ENCODE results near the gene GABRB1.

GABRB1 gene

DNA sequence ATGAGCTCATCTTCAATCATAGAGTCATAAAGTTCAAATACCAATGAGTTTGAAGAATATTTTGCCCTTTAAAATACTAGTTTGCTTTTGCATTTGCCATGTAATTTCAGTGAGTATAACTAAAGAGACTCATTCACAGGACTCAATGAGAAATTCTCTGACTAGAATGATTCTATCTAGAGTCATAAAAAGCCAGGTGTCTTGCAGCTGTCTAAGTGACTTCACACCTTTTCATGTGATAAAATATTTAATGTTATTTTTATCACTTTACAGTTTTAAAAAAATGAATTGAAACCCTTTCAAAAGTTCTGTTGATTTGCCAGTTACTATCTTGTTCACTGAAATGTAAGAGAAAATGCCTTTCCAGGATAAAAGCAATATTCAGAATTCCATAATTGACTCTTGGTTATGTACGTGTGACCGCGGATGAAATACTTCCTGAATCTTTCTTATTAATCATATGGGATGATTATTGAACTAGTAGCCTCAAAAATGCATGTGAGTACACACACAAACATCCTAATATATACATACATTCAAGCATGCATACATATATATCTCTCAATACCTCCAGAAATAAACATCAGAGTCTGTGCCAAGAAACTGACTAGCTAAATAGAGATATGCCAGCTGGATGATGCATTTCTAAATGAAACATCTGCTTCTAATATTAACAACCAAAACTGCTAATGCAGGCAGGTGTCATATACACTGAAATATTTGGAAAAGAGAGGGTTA, 87.0 kb downstream of the GABRB1 start:
- no peak for DNase-seq (ENCODE audit: low read depth in 2 of 2)

DNA sequence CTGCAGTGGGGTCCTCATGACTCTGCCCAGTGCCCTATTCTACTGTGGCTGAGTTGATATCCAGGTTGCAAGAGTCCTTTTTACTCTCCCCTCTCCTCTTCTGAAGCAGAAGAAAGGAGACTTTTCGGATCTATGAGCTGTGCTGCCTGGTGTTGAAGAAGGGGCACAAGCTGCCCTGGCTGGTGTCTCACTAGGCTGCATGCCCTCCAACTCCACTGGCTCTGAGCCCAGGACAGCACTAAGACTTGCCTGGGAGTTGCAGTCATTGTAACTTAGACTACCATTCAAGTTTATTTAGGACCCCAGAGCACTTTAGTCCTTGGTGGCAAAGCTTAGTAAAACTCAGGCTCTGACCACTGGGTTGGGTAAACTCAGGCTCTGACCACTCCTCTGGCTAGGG, 89.4 kb downstream of the GABRB1 start:
- no peak for DNase-seq (ENCODE audit: low read depth in 2 of 2)

DNA sequence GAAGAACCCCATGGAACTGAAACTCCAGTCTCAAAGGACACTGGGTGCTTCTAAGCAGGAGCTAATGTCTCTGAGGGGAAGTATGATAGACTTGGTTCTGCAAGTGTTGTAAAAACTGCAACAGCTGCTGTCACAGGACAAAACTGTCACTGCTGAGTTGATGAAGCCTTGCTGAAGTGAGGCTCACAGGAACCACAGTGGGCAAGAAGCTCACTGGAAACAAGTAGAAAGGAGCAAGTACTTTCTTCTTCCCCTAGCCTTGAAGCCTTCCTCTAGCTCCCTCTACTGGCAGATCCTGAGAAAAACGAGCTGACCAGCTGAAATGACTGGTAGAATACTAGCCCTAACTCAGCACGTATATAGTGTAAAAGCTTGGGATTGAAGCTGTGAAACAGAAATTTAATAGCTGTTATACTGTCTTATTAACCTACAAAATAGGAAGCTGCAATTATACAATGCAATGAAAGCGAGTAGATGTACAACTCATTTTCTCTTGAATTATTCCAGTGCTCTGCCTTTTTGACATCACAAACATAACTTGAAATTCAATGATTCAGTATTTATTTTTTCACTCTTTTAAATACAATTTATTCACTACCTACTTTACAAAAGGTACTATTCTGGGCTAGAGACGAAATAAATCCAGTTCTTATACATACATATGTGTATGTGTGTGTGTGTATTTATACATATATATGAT, 91.4 kb downstream of the GABRB1 start:
- DNase-seq (ENCODE audit: low read depth in 2 of 2) = peak in 1 of 2 donors; percentile 36

DNA sequence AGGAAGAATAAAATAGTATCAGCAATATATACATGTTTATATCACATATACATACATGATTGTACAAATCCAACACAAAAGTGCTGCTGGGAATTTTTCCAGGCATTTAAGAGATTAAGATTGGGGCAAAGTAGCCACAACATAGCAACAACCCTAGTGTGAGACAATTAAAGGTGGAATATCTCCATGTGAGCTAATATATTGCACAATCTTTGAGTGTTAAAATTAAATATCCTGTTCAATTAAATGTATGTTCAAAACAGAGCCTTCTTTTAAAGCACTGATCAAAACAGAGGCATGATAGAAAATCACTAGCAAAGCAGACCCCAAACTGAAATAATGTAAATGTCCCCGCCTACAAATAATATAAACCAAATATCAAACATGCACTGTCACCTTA, 97.6 kb downstream of the GABRB1 start:
- DNase-seq (ENCODE audit: low read depth in 2 of 2) = no peak

DNA sequence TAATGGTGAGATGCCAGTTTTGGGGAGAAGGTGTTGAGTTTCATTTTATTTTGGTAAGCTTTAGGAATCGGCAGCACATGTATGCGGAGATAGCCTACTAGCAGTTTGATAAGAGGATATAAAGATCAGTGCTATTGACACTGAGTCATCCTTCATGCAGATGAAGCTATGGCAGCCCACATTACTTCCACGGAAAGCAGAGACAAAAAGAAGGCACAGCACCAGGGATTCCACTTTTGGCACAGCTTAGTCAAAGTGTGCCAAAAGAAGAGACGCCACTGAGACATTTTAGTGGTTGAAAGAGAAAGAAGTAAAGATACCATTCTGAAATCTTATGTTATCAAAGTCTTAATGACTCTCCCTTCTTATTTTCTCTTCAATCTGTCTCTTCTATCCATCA, 103.8 kb downstream of the GABRB1 start:
- DNase-seq (ENCODE audit: low read depth in 2 of 2) = no peak

DNA sequence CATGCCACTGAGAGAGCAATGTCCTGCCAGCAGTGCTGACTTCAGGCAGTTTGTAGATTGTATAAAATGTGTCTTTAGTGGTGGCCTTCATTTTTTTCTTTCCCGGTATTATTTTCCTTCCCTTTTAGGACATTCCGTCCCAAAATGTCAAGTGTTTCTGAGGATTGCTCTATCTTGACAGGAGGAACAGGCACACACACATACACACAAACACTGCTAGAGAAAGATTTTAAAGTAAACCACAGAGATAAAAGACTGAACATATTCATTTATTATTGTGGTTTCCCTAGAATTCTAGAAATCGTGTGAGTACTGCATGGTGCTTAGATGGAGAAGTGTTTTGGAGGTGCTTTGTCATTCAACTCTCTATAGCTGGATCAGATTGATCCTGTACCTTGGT, 111.9 kb downstream of the GABRB1 start:
- DNase-seq (ENCODE audit: low read depth in 2 of 2) = no peak

DNA sequence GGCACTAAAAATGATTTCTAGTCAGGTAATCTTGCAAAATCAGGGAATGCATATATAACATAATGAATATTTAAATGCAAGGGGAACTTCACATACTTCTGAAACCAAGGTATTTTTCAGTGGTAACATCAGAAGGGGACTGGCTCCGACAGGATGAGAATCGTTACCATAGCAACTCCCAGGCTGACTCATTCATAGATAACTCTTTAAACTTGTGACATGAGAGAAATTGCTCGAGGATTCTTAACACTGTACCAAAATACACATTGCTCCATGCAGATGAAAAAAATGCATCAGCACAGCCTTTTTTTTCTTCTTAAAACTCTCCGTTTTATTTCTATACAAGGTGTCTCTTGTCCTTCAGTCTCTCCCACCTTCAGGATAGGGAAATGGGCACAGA, 114.3 kb downstream of the GABRB1 start:
- no peak for DNase-seq (ENCODE audit: low read depth in 2 of 2)

DNA sequence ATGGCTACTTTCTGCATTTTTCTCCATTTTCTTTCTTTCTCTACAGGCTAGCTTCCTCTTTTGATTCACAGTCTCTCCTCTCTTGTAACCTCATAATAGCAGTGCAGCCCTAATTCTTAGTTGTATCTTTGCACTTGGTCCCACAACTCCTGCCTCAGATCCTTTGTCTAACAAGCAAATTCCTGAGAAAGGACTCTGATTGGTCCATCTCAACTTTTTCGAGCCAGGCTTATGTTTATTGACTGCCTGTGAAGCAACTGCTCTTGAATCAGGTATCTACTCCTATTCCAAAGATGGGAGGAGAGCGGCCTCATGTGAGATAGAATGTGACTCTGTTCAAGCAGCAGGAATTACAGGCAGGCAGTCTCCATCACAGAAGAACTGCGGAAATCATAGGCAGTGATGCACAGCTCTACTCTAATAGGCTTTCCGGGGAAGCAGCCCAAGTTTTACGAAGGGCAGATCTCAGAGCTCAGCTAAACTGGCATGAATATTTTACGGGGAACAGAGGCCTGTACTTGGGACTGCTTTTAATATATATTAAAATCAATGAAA, 123.5 kb downstream of the GABRB1 start:
- no peak for DNase-seq (ENCODE audit: low read depth in 2 of 2)

DNA sequence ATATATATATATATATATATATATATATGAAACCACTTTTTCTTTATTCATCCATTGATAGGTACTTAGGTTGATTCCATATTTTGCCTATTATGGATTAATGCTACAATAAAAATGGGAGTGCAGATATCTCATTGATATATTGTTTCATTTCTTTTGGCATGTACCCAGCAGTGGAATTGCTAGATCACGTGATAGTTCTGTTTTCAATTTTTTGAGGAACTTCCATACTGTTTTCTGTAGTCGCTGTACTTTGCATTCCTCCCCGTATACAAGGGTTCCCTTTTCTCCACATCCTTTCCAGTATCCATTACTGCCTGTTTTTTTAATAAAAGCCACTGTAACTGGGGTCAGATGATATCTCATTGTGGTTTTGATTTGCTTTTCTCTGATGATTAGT, 124.6 kb downstream of the GABRB1 start:
- no peak for DNase-seq (ENCODE audit: low read depth in 2 of 2)

DNA sequence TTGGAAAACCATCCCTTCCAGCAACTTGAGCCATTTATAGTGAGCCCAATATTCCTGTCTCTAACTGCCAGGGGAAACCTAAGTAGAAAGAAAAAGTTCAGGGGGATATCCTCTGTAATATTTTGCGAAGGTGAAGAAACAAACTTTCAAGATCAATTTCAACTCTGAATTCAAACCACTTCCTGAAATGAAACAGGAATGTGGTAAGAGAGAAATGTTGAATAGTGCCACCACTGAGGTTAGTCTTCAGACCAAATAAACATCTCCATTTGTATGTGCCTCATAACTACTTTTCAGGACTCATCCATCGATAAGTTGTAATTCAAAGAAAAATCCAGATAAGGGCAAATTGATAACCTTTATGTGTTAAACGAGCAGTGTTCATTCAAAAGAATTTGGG, 128.7 kb downstream of the GABRB1 start:
- DNase-seq (ENCODE audit: low read depth in 2 of 2) = no peak

DNA sequence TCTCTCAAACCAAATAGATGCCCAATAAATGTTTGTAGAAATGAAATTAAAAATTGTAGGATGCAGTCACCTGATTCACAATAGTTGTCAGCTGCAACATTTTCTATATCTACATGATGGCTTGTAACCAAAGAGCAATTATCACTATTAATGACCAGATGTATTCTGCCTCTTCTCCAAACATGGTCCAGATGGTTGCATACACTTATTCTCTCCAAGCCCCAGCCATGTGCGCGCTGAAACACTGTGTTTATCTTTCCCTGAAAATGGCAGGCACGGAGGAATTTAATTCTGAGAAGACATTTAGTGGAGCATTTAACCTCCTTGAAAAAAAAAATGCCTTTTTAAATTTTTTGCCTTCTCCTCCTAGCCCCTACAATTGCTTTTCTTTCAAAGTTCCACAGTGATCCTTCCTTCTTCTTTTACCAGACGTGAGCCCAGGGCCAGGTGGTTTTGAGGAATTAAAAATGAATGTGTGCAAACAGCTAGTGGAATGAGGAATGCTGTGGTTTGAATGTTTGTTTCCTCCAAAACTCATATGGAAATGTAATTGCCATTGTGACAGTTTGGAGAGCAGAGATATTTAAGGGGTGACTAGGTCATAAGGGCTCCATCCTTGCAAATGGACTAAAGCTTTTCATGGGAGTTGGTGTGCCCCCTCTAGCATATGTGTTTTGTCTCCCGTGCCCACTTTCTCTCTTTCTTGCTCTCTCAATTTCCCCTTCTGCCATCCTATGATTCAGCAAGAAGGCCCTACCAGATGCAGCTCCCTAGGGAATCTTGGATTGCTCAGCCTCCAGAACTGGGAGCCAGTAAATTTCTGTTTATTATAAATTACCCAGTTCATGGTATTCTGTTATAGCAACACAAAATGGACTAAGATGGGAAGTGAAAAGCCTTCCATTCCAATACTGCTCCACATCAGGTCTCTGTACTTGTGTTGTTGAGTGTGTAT, 136.0 kb downstream of the GABRB1 start:
- no peak for DNase-seq (ENCODE audit: low read depth in 2 of 2)

DNA sequence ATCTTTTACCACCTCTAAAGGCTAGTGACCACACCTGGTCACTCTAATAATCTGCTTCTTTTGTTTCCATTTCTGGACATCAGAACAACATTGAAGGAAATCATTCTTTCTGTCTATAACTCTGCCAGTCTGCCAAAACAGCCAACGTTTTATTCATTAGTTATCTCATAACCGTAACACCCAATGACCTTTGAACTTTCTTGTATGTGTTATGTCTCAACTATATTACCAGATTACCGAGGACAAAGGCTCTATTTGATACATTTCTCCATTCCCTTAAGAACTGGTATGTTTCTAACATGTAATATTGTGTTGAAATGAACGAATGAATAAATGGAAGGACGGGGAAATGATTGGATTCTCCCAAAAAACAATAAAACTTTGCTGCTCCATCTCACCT, 152.7 kb downstream of the GABRB1 start:
- no peak for DNase-seq (ENCODE audit: low read depth in 2 of 2)

DNA sequence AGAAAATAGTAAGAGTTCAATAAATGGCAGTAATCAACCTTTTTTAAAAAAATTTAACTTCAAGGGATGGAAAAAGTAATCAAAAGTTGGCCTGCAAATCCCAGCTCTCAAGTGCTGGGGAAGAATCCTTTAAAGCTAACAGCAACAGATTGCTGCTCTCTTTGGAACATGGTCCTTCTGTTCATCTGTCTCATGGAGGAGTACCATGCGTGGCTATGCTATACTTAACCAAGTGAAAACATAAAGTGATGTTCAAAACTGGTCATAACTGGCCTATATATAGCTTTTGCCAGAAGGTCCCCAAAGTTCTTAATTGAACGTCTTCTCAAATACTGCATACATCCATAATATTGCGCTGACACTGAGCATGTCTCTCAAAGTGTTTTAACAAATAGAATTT, 154.4 kb downstream of the GABRB1 start:
- no peak for DNase-seq (ENCODE audit: low read depth in 2 of 2)

DNA sequence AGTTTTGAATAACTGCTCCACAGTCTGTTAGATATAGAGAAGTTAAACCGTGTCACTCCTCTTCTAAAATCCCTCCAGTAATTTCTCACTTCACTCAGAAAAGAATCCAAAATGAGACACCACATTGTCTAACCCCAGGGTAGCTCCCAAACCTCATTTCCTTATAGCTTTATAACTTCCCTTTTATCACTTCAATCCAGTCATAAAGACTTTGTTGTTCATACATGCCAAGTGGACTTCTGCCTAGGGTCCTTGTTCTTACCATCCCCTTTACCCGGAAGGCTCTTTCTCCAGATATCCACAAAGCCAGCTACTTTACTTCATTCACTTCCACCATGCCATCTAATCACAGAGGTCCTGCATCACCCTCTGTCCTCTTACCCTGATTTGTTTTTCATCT, 156.2 kb downstream of the GABRB1 start:
- no peak for DNase-seq (ENCODE audit: low read depth in 2 of 2)

DNA sequence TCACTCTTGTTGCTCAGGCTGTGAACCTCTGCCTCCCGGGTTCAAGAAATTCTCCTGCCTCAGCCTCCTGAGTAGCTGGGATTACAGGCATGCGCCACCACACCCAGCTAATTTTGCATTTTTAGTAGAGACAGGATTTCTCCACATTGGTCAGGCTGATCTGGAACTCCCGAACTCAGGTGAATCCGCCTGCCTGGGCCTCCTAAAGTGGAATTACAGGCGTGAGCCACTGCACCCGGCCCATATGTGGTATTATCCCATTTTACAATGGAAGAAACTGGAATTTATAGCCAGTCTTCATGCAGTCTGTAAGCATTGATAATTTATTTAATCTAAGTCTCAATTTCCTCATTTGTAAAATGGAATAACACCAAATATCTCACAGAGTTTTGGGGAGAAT, 161.8 kb downstream of the GABRB1 start:
- DNase-seq (ENCODE audit: low read depth in 2 of 2) = no peak

DNA sequence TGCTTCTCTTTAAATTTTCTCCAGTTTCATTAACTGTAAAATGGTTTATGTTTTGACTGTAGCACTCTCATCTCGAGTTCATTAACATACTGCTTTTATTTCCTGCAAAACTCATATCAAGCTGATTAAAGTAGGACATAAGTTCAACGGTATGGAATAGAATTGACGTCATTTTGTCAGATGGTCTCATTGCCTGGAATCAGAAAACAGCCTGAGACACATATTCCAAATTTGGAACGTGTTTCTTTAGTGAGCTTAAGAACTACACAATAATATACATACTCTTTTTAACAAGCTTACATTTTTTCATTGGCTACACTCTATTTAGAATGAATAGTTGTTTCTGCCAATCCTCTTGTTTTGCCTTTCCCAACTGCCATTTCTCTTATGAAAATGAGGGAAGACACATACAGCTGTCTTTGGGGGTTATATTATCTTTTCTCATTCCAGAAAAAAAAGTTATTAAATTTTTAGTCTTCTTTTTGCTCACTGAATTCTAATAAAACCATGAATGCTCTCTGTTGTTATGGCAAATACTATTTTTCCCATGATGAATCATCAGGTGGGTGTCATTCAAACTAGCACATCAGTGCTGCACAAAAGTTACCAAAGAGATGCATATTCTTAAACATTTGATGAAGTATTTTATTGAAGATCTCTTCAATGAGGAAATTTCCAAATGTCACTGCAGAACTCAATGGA, 162.8 kb downstream of the GABRB1 start:
- DNase-seq (ENCODE audit: low read depth in 2 of 2) = no peak

DNA sequence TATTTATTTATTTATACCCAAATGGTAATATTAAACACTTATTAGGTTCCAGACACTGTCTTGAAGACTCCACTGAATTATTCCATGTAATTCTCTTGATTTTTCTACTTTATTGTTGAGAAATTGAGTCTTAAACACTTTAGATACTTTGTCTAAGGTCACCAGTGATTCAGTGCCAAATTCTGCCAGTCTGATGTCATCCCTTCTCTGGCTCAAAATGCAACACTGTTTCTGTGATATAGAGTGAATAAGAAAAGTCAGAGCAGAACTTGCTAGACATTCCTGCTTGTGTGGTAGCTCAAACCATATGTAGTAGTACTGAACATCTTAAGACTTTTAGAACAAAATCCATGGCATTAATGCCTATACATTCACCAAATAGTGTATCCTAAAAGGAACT, 164.3 kb downstream of the GABRB1 start:
- no peak for DNase-seq (ENCODE audit: low read depth in 2 of 2)

DNA sequence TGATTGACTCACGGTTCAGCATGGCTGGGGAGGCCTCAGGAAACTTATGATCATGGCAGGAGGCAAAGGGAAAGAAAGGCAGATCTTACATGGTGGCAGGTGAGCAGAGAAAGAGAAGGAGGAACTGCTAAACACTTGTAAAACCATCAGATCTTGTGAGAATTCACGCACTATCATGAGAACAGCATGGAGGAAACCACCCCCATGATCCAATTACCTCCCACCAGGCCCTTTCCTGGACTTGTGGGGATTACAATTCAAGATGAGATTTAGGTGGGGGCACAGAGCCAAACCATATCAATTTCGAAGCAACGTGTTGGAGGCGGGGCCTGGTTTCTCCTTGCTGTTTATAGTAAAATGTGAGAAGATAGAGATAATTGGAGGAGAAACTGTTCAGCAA, 167.4 kb downstream of the GABRB1 start:
- no peak for DNase-seq (ENCODE audit: low read depth in 2 of 2)

DNA sequence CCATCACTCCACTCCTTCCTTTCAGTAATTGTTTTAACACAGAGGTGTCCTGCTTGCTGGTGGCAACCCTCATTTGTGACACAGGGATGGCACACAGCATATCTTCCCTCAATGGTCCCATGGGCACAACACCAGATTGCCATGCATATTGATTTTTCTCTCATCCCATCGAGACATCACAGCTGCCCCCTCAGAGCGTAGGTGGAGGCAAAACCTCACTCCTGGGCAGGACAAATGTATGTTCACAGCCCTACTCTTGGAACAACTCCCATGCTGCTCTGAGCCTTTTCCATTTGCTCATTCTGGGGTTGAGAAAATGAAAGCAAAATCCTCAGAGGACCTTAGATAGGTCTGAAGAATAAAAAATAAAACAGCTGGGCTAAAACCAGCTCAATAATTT, 172.2 kb downstream of the GABRB1 start:
- no peak for DNase-seq (ENCODE audit: low read depth in 2 of 2)

DNA sequence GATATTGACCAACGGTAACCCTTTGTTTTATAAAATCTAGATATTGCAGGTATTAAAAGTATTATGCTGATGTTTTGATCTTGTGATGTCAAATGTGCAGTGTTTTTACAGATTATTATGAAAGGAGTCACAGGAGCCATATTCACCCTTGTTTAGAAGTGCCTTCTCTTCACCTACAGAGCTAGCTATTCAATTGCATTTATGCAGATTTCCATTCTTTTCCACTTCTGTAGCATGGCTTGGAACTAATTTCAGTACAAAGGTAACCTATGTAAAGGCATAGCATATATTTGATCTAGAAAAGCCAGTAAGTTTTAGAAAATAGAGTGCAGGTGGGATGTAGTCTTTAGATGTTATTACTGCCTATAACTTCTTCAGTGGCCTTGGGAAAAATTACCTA, 176.2 kb downstream of the GABRB1 start:
- DNase-seq (ENCODE audit: low read depth in 2 of 2) = no peak

DNA sequence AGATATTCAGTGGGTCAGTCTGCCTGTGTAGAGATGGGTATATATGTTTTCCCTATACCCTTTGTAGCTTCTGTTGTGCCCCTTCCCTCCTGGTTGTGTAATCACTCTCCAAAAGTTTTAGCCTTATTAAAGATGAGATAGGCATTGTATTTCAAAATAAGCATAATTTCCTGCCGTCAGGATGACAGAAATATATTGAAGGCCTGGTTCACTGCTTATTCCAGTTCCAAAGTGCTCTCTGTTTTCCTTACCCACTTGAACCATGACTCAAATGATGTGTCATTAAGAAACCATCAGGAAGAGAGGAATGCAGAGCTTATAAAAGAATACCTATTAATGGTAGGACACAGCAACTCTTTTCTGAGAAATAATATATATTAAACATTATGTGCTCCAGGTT, 178.5 kb downstream of the GABRB1 start:
- no peak for DNase-seq (ENCODE audit: low read depth in 2 of 2)

DNA sequence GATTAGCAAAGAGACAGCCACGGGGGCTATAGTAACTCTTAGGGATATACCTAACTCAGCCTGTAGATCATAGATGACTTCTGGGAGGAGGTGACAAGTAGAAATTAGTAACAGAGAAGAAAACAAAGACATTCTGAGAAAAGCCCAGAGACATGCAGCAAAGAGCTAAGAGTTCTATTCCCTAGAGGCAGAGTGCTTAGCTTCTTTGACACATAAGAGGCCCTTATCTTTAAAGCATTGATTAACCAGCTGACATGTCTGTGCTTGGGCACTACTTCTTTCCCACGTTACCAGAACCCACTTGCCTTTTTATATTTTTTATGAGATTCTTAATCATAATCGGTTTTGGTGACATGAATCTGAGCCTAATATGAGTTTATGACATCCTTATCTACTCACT, 179.5 kb downstream of the GABRB1 start:
- no peak for DNase-seq (ENCODE audit: low read depth in 2 of 2)
